GM21529 (cell line): ENCODE measurements around the gene VNN1.
"Not testable (repeated sequence)": the region's sequence is repeated elsewhere in the genome, so short reads cannot be mapped to it uniquely, and the experiment has no call there.

Experiments used
- ATAC-seq: cut with Tn5 transposase; IDR thresholded peaks from one replicate; pipeline ENCODE4 v1.9.1; 2021; ENCODE audit not compliant: unreplicated experiment

Gene VNN1

DNA sequence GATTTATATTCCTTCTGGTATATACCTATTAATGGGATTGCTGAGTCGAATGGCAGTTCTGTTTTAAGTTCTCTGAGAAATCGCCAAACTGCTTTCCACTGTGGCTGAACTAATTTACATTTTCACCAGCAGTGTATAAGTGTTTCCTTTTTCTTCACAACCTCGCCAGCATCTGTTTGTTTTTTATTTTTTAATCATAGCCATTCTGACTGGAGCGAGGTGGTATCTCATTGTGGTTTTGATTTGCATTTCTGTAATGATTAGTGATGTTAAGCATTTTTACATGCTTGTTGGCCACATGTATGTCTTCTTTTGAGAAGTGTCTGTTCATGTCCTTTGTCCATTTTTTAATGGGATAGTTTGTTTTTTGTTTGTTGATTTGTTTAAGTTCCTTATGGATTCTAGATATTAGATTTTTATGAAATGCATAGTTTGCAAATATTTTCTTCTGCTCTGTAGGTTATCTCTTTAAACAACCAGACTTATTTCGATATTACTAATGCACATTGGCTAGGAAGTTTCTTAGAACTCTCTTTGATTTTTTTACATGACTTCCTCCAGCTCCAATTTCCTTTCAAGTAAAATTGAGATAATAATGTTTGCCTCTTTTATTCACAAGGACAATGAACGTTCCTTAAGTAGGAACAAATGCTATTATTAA lies 12.2 kb upstream of the VNN1 start:
- peak; percentile 78 for ATAC-seq

DNA sequence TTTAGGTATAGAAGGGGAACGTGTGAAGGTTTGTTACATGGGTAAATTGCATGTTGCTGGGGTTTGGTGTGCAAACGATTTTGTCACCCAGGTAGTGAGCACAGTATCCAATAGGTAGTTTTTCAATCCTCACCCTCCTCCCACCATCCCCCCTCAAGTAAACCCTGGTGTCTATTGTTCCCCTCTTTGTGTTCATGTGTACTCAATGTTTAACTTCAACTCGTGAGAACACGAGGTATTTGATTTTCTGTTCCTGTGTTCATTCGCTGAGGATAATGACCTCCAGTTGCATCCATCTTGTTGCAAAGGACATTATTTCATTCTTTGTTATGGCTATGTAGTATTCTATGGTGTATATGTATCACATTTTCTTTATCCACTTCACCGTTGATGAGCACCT lies 11.6 kb upstream of the VNN1 start:
- ATAC-seq = no peak

DNA sequence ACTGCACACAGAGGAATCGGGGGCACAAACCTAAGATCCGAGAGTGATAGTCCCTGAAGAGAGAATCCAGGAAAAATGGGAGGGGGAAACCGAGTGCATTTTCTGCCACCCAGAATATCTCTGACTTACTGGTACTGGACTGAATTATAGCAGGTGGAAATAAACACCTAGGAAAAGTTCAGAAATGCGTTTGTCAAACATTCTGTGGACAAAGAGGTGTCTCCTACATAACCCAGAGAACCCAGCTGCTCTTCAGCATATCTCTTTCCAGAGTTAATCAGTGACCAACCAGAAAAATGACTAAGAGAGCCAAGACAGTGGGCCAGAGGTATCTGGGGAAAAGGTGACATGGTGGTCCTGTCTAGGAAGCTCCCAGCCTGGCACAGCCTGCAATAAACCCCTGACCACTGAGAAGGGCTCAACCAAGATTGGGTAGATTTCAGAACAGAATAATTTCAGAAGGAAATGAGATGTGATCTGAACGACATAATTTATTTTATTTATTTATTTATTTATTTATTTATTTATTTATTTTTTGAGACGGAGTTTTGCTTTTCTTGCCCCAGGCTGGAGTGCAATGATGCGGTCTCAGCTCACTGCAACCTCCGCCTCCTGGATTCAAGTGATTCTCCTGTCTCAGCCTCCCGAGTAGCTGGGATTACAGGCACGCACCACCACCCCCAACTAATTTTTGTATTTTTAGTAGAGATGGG lies 6.0 kb upstream of the VNN1 start:
- no peak for ATAC-seq

DNA sequence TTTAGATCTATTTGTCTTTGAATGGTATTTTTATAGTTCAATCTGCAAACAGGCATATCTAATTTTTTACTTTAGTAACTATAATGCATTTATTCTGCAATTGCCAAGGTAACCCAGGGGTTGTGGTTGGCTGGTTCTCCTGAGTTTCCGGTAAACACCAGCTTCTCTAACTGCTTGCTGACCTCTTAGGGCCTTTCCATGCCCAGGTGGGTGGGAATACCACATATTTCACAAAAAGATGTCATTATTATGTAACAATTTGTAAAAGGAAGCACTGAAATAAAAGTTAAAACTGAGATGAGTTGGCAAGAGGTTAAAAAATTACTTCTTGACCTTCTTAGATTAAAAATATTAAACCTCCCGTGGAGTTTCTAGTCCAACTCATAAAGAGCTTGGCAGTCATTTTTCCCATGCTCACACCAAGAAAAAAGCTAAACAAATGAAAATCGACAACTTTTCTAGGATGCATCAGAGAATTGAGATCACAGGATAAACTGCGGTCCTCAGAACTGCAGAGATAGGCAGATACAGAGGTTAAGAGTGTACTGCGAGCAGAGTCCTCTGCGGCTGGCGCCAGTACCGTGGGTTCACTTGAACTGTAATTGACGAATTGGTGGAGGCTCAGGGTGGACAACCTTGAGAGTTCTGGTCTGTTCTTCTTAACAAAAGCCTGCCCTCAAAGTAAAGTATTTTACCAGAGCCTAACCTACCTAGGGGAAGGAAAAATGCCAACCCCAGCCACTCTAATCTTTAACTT lies 2.2 kb upstream of the VNN1 start:
- ATAC-seq = no peak

DNA sequence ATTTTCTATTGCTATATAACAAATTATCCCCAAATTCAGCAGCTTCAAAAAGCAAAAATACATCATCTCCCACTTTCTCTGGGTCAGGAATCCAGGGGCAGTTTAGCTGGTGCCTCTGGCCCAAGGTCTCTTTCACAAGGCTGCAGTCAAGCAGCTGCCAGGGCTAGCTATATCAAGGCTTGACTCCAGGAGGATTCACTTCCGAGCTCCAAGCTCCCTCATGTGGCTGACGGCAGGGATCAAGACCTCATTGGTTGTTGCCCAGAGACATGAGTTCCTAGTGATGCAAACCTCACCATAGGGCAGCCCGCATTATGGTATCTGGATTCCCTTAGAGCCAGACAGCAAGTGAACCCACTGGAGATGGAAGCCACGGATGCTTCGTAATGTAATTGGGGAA lies 1.3 kb upstream of the VNN1 start:
- no peak for ATAC-seq

DNA sequence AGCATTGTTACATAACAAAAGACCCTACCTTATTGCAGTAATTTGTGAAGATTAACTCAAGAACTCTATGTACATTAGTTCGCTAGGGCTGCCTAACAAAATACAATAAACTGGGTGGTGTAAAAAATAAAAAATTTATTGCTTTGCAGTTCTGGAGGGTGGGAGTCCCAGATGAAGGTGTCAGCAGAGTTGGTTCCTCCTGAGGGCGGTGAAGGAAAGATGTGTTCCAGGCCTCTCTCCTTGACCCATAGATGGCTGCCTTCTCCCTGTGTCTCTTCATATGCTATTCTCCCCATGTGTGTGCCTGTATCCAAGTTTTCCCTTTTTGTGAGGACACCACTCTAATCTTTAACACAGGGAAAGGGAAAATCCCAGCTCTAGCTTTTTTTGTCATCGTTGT lies 305 bp upstream of the VNN1 start:
- ATAC-seq = no peak

DNA sequence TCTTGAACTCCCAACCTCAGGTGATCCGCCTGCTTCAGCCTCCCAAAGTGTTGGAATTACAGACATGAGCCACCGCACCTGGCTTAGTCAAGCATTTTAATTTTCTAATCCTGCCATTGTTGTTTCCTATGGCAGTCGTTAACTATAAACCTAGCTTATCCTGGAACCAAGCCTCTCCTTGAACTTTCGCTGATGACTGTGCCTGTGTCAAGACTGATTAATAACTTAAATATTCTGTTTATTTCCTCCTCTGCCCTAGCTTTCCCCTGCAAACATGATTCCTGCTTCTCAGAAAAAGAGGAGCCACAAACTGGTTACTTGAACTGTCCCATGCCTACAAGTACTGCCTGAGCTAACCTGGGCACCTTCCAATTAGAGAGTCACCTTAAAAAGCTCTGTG lies 1.5 kb downstream of the VNN1 start:
- no peak for ATAC-seq

DNA sequence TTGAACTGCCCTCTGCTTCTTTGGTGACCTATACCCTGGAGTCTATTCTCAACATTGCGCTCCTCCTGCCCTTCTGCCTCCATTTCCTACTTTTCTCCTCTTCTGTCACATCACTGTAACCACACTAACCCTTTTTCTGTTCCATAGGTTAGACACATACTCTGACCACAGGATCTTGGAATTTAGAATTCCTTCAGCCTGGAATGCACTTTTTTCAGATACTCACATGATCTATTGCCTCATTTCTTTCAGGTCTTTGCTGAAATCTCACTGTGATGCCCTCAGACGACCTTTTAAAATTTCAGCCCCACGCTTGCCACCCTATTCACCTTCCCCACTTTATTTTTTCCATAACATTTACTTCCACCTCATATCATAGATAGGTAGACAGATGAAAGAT lies 5.1 kb downstream of the VNN1 start:
- ATAC-seq = no peak

DNA sequence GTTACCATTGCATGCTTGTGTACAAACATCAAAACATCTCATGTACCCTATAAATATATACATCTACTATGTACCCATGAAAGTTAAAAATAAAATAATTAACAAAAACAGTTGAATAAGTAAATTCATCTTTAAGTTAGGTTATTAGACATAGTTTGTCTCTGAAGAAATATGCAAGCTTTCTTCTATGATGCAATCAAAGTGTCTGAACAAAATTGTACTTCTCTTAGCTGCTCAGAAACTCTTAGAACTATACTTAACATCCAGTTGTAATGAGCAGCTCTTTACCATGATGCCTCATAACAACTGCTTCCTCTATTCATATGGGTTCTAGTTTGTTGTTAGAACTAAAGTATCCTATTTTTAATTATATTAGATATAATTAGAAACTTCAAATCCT lies 5.9 kb downstream of the VNN1 start:
- no peak for ATAC-seq

DNA sequence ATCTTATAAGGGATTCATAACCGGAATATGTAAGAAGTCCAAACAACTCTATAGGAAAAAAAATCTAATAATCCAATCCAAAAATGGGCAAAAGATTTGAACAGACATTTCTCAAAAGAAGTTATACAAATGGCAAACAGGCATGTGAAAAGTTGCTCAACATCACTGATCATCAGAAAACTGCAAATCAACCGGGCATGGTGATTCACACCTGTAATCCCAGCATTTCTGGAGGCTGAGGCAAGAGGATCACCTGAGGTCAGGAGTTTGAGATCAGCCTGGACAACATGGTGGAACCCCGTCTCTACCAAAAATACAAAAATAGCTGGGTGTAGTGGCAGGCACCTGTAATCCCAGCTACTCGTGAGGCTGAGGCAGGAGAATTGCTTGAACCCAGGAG lies 7.1 kb downstream of the VNN1 start:
- ATAC-seq = not testable (repeated sequence)

DNA sequence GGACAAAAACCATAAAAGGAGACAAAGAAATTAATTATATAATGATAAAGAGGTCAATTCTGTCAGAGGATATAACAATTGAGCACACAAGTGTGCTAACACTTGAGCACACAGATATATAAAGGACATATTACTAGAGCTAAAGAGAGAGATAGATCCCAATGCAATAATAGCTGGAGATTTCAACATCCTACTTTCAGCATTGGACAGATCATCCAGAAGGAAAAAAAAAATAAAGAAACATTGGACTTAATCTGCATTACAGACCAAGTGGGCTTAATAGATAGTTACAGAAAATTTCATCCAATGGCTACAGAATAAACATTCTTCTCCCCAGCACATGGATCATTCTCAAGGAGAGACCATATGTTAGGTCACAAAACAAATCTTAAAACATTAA lies 9.9 kb downstream of the VNN1 start:
- no peak for ATAC-seq

DNA sequence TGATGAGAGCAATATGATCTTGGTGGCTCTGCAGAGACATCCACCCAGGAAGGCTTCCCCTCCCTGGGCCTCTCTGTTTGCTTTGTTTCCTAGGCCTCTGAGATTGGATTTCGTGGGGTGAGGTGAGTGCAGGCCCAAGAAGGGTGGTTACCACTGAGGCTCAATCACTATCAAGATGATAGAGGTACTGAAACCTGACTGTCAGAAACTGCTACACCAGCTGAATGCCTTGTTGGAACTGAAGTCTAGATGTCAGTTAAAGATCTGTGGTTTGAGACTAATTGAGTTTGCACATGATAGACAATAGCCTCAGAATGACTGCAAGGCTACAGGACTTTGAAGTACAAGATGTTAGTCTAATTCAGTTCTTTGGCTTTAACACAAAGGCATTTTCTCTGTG lies 15.2 kb downstream of the VNN1 start:
- ATAC-seq = peak; percentile 79

DNA sequence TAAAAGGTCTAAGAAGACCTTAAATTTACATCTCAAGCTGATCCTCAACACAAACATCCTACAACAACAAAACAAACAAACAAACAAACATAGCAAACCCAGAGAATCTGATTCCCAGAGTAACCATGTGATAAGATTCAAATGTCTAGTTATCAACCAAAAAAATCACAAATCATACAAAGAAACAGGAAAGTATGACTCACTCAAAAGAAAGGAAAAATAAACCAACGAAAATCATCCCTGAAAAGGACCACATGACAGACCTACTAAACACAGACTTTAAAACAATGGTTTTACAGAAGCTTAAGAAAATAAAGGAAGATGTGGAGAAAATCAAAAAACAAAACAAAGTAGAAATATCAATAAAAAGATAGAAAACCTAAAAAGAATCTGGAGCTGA lies 18.1 kb downstream of the VNN1 start:
- no peak for ATAC-seq

DNA sequence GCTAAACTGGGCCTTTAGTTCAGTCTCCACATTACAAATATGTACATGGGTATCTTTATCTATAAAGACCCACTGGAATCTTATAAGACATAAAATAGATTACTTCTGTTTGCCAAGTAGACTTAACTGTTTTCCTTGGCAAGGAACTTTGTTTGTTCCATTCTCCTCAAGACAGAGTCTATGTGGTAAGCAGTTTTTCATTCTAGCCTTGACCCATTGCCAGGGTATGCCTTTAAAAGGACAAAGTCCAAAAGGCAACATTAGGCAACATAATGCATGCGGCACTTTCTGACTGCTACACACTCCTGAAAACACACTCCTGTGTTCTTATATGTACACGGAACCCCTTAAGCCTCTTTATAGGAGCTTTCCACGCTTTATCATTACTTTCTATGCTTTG lies 20.4 kb downstream of the VNN1 start:
- ATAC-seq = no peak

DNA sequence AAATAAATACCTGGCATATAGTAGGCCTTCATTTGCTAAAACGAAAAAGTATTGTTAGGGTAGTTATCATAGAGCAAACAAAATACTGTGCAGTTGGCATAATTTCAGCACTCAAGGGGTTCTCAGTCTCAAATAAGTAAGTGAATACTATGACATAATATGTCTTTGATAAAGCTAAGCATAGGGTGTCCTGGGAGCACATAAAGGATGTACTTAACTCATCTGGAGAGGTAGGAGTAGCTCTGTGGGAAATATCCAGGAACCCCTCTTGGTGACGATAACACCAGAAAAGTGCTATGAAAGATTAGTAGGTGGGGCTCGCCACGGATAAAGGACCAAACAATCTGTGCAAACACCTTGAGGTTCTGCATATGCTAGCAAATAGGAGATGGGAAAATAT lies 23.2 kb downstream of the VNN1 start:
- ATAC-seq = no peak

DNA sequence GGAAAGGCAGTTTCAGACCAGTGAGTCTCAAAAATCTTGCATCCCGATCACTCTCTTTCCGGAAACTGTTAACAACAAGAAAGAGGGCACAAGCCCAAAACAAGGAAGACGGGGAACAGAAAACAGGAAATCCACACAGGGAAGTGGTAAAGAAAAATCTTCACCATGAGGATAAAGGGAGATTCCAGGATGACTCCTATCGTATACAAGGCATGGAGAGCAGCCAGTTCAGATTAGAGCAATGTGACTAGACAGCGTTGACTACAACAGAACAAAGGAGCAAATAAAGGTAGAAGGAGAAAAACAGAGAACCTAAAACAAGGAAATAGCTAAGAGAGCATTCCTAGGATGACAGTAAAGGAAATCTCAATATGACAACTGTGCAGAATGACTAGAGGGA lies 26.5 kb downstream of the VNN1 start:
- no peak for ATAC-seq

DNA sequence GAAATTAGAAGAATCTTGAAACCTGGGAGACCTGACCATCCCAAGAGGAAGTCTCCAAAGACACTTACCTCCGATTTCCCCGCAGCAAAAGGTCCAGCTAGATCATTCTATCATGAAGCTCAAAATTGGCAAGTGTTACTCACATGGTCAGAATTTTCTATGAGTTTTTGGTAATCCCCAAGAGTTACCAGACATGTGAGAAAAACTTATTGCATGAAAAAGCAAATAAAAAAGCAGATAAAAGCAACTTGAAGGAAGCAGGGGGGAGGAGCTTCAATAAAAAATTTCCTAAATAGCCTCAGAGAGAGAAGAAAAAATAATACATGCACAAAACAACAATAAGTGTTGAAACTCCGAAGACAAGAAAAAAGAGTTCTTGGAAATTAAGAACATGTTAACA lies 27.3 kb downstream of the VNN1 start:
- no peak for ATAC-seq

DNA sequence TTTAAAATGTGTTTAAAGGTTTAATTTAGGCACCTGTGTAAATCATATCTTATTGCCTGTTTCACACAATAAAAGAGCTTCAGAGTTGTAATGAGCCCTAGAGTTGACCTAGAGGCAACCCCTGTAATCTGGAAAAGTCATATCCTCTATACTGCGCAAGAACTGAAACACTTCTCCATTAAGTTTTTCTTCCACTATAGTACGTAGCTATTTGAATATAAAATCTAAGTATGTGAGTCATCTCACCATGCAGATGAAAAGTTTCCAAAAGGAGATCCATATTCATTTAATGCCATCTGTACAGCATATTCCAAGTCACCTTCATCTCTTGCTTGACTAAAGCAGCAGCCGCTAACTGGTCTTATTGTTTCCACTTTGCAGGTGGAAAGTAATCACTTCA lies 28.8 kb downstream of the VNN1 start:
- no peak for ATAC-seq

DNA sequence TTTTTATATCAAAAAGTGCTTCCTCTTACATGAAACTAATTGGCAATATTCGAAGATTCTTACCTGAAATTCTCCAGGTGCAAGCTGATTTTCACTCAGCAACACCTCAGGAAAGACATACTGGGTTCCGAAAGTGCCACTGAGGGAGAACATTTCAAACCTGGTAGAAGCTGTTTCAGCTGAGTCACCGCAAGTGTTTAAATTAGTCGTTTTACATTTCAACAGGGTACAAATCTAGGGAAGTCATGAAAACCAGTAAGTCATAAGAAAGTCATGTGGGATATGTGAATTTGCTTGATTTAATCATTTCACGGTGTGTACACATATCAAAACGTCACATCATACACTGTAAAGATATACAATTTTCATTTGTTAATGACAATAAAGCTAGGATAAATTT lies 29.6 kb downstream of the VNN1 start:
- no peak for ATAC-seq

DNA sequence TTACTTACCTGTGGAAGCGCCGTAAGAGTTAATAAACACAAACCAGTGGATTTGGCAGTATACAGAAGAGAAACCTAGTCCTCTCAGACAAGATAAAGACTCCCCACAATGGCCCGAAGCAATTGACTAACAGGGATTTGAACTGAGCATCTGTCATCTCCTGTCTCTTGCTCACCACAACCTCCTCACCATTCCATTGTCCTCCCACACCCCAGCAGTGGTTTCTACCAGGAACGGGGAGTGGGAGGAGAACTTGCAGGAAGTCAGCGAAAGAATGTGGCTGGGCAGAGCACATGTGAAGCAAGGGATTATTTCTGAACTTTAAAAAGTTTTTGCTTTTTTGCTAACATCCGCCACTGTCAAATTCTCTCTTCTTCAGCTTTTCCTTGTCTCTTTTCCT lies 30.3 kb downstream of the VNN1 start:
- no peak for ATAC-seq

DNA sequence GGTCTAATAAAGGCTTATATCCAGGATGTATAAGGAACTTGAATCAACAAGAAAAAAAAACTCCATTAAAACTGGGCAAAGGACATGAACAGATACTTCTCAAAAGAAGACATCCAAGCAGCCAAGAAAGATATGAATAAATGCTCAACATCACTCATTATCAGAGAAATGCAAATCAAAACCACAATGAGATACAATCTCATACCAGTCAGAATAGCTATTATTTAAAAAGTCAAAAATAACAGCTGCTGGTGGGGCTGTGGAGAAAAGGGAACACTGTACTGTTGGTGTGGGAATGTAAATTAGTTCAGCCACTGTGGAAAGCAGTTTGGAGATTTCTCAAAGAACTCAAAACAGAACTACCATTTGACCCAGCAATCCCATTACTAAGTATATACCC lies 34.8 kb downstream of the VNN1 start:
- peak; percentile 58 for ATAC-seq

DNA sequence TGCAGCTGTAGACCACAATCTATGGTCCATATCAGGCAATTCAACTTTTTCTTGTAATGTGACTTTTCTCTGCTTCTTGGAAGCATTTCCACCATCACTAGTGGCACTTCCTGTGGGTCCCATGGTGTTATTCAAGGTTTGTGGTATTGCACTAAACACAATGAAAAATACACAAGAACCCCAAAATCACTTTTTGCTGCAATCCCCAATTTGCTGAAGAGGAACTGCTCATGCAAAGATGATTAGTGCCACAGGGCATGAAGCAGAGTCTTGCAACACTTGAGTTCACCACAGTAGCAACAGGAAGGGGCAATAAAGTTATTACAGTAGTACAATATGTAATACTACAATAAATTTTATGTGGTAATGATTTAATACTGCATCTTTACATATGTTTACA lies 38.1 kb downstream of the VNN1 start:
- ATAC-seq = no peak
